ENCODE results near the gene PLXNB2. TPM values are rescaled to one million over a fixed set of nuclear protein-coding genes. Genes with fewer than 3 reads are reported as not detected.
A peak's percentile ranks its signal among the peaks of the same experiment; 100 is the strongest.

The PLXNB2 gene
- total and polyA plus RNA-seq, 12 donors: 12.4 to 431 (median 296) TPM

DNA sequence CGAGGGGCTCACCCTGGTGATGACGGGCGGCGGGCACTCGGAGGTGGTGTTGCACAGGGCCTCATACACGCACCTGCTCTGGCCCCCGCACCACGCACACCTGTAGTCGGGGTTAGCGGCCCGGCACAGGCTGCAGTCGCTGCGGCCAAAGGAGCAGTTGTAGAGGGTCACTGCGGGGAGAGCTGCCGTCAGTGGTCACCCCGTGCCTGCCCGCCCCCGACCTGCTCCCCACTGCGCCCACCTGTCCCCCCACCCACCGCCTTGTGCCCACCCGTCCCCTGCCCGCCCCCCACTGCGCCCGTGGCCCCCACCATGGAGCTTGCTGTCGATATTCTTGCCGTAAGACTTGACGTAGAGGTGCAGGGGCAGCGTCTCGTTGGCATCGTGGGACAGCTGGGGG lies 23.6 kb downstream of the PLXNB2 start:
- intact Hi-C loops (cut with DNase I): no loop called here
- WGBS, 4 donors: 92 to 96% (median 95%) methylated on average over 6 to 30 of the region's 30 CpGs; no CpG with 5 or more reads in 1 of the 4 donors
- Histone ChIP-seq H3K9me3 (replicated peaks in 1 of 3) (no peaks in the 10 kb centered on the region), H3K4me3 (no peak overlapping the region), H3K36me3 (replicated peaks in 1 of 2) (peaks cover 0 to 93% of the 10 kb centered on the region in 2 donors), H3K4me1 (replicated peaks in 1 of 2) (peaks cover 10 to 11% of the 10 kb centered on the region in 2 donors), H3K27me3 (no peaks in the 10 kb centered on the region), H3K27ac (no peak overlapping the region)
- DNase-seq: no peak
- TF ChIP-seq POLR2A (IDR thresholded peaks at IDR 0.05): no peak
- TF ChIP-seq, protein P1, sequence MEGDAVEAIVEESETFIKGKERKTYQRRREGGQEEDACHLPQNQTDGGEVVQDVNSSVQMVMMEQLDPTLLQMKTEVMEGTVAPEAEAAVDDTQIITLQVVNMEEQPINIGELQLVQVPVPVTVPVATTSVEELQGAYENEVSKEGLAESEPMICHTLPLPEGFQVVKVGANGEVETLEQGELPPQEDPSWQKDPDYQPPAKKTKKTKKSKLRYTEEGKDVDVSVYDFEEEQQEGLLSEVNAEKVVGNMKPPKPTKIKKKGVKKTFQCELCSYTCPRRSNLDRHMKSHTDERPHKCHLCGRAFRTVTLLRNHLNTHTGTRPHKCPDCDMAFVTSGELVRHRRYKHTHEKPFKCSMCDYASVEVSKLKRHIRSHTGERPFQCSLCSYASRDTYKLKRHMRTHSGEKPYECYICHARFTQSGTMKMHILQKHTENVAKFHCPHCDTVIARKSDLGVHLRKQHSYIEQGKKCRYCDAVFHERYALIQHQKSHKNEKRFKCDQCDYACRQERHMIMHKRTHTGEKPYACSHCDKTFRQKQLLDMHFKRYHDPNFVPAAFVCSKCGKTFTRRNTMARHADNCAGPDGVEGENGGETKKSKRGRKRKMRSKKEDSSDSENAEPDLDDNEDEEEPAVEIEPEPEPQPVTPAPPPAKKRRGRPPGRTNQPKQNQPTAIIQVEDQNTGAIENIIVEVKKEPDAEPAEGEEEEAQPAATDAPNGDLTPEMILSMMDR (IDR thresholded peaks at IDR 0.05): no peak

DNA sequence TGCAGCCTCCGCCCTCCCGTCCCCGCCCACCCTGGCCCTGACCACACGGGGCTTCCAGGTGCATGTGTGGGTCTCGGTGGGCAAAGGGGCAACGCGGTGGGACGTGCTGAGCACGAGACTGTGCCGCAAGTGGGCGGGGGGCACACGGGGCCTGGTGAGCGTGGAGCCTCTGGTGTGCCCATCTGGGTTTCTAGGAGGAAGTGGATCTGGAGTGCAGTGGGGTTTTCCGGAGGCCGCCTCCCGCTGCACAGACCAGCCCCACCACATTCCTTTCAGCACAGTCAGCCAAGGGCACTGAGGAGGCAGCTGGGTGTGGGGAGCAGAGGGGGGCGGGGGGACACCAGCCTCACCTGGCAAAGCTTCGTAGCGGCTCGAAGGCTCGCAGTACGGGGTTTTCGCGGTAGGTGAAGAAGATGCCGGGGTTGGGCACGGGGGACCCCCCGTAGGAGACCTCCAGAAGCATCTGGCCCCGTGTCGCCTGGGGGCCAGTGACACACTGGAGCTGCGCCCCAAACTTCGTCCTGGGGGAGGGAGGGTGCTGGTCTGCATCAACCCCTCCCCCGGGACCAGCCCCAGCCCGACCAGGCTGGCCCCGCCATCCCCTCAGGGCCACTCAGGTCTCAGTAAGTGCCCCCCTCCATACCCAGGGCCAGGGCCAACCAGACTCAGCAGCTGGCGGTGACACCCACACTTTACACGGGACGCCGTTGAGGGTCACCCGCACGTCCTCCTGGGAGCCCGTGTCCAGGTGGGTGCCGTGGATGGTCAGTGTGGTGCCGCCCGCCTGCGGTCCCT lies 24.9 kb downstream of the PLXNB2 start:
- peaks cover 10 to 11% of the 10 kb centered on the region in 2 donors for H3K4me1 ChIP-seq (replicated peaks in 1 of 2)
- no peaks in the 10 kb centered on the region for H3K27me3 ChIP-seq
- TF ChIP-seq, protein P1 (IDR thresholded peaks at IDR 0.05): no peak
- TF ChIP-seq POLR2A (IDR thresholded peaks at IDR 0.05): peak in 1 of 2 donors; percentile 13
- H3K27ac ChIP-seq: peak overlapping the region in 4 of 5 donors; percentile 54 to 86 (median 67)
- peaks cover 0 to 93% of the 10 kb centered on the region in 2 donors for H3K36me3 ChIP-seq (replicated peaks in 1 of 2)
- H3K9me3 ChIP-seq (replicated peaks in 1 of 3): no peaks in the 10 kb centered on the region
- no peak overlapping the region for H3K4me3 ChIP-seq
- 58 to 92% (median 60%) methylated on average over 7 to 45 of the region's 45 CpGs for WGBS, 4 donors
- intact Hi-C loops (cut with DNase I): no loop called here
- peak in 6 of 7 donors; percentile 87 to 92 (median 90) for DNase-seq

DNA sequence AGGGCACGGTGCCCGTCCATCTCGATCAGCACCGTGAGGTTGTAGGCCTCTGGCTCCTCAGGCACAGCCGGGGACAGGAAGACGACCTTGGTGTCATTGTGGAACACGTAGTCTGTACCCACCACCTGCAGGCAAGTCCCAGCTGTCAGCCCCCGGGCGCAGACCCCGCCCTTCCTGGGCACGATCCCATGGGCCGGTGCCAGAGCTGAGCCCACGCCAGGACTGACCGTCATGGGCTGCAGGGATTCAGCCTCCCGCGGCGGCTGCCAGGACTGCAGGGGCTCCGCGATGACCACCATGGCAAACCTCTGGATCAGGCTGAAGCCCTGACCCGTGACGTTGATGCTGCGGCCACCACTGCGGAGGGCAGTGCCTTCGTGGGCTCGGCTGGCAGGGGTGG lies 25.5 kb downstream of the PLXNB2 start:
- WGBS, 4 donors: 30 to 69% (median 54%) methylated on average over 4 to 25 of the region's 25 CpGs

DNA sequence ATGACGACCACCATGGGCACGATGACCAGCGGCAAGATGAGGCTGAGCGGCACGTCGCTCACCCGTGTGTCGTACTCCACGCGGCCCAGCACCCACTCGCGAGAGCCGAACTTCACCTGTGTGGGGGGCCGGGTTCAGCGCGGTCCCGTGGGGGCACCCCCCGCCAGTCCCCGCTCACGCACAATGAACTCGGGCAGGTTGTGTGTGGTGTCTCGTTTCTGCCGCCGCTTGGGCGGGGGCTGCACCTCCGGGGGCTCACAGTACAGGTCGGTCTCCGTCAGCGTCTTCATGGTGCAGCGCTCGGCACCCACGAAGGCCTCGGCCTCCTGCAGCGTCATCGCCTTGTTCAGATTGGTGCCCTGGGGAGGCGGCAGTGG lies 26.1 kb downstream of the PLXNB2 start:
- WGBS, 4 donors: 92 to 98% (median 93%) methylated on average over 13 to 36 of the region's 36 CpGs
- H3K36me3 ChIP-seq (replicated peaks in 1 of 2): peaks cover 0 to 93% of the 10 kb centered on the region in 2 donors
- no peaks in the 10 kb centered on the region for H3K27me3 ChIP-seq
- H3K4me3 ChIP-seq: no peak overlapping the region
- peak overlapping the region in 4 of 5 donors; percentile 22 to 86 (median 60) for H3K27ac ChIP-seq
- DNase-seq: no peak
- peaks cover 10 to 11% of the 10 kb centered on the region in 2 donors for H3K4me1 ChIP-seq (replicated peaks in 1 of 2)
- no peaks in the 10 kb centered on the region for H3K9me3 ChIP-seq (replicated peaks in 1 of 3)
- intact Hi-C loops (cut with DNase I): no loop called here
- TF ChIP-seq, protein P1 (IDR thresholded peaks at IDR 0.05): no peak
- no peak for TF ChIP-seq POLR2A (IDR thresholded peaks at IDR 0.05)

More for the DNA sequence above, 25.5 kb downstream of the PLXNB2 start:
- Histone ChIP-seq H3K27me3 (no peaks in the 10 kb centered on the region), H3K9me3 (replicated peaks in 1 of 3) (no peaks in the 10 kb centered on the region), H3K4me1 (replicated peaks in 1 of 2) (peaks cover 10 to 11% of the 10 kb centered on the region in 2 donors), H3K4me3 (no peak overlapping the region), H3K27ac (peak overlapping the region in 4 of 5 donors; percentile 54 to 86 (median 65)), H3K36me3 (replicated peaks in 1 of 2) (peaks cover 0 to 93% of the 10 kb centered on the region in 2 donors)
- intact Hi-C loops (cut with DNase I): no loop called here
- peak; percentile 75 to 92 (median 91) for DNase-seq
- TF ChIP-seq POLR2A (IDR thresholded peaks at IDR 0.05): no peak
- TF ChIP-seq, protein P1 (IDR thresholded peaks at IDR 0.05): peak in 4 of 6 experiments; percentile 39 to 59 (median 48)
